GM12878 (cell line): Measurements from ENCODE around the gene BMPR2. TPM values are rescaled to one million over a fixed set of nuclear protein-coding genes. Genes with fewer than 3 reads are reported as not detected.

ENCODE experiments used
- ATAC-seq: fragments of 200-7000 bp; cut with Tn5 transposase; 3 replicates; pipeline ENCODE4 v1.9.1; 2020; ENCODE audit warnings: mild to moderate bottlenecking, moderate library complexity
- BruUV-seq: library from RNA; stranded (reverse); fragments of 400-500 nt; replicated peaks from 2 replicates; lab custom pipeline; 2021; lab: Mats Ljungman, UMichigan
- CTCF ChIA-PET: fragments of 300-600 bp; sonication (Branson Sonifier 250); formaldehyde crosslinking; extraction: SDS; loops from one replicate; lab custom pipeline; 2021; ENCODE audit warnings: inconsistent platforms; lab: Yijun Ruan, JAX
- POLR2A ChIA-PET: fragments of 350-600 bp; formaldehyde crosslinking; extraction: SDS; loops from one replicate; lab custom pipeline; 2021; ENCODE audit warnings: inconsistent platforms; lab: Charles Lee
- RAD21 ChIA-PET: fragments of 300-600 bp; sonication (Branson Sonifier 250); formaldehyde crosslinking; loops from one replicate; lab custom pipeline; 2023; ENCODE audit warnings: antibody characterized with exemption; ENCODE audit not compliant: unreplicated experiment; lab: Charles Lee
- SMC1A ChIA-PET: fragments of 300-600 bp; sonication (Branson Sonifier 250); formaldehyde crosslinking; loops from one replicate; lab custom pipeline; 2023; ENCODE audit not compliant: unreplicated experiment, uncharacterized antibody; lab: Charles Lee
- DNase-seq: peaks from one replicate; pipeline ENCODE4 v3.0.0-alpha.2; 2011; ENCODE audit warnings: low read depth, low spot score
- FAIRE-seq: peaks from 3 replicates; lab custom pipeline; 2011; peaks lifted over from hg19 to GRCh38; lab: Jason Lieb, UNC
- H2AFZ ChIP-seq: 2 replicates; pipeline ENCODE4 v1.6.0; 2011; ENCODE audit warnings: low read depth, low read length, control low read depth; ENCODE audit not compliant: control insufficient read depth
- H3K27ac ChIP-seq: 2 replicates; pipeline ENCODE4 v1.5.1; 2011; ENCODE audit warnings: control low read depth; ENCODE audit not compliant: control insufficient read depth, insufficient read depth
- H3K27me3 ChIP-seq, 2 experiments: replicated peaks in 1 of 2; 2 replicates each; pipeline versions ENCODE4 v1.6.0 to v1.6.1; 2011; ENCODE audit warnings: low read length in 1 of 2; ENCODE audit not compliant: control insufficient read depth in 2 of 2, insufficient read depth in 2 of 2
- H3K36me3 ChIP-seq, 2 experiments: 2 replicates each; pipeline ENCODE4 v1.5.1; 2011; ENCODE audit warnings: low read length in 1 of 2; ENCODE audit not compliant: control insufficient read depth in 2 of 2, insufficient read depth in 2 of 2
- H3K4me1 ChIP-seq: 2 replicates; pipeline ENCODE4 v1.6.1; 2011; ENCODE audit warnings: mild to moderate bottlenecking, low read length, moderate library complexity, mixed read lengths; ENCODE audit not compliant: control insufficient read depth, insufficient read depth
- H3K4me2 ChIP-seq: 2 replicates; pipeline ENCODE4 v1.6.0; 2011; ENCODE audit warnings: control low read depth; ENCODE audit not compliant: control insufficient read depth, insufficient read depth
- H3K4me3 ChIP-seq: fragments of 200-600 bp; sonication (generic); 2 replicates; pipeline ENCODE4 v1.5.1; 2016
- H3K79me2 ChIP-seq: 2 replicates; pipeline ENCODE4 v1.6.0; 2011; ENCODE audit warnings: low read length; ENCODE audit not compliant: control insufficient read depth, insufficient read depth
- H3K9ac ChIP-seq: 2 replicates; pipeline ENCODE4 v1.8.0; 2011; ENCODE audit warnings: low read length, control low read depth, mixed read lengths; ENCODE audit not compliant: control insufficient read depth, insufficient read depth
- H3K9me3 ChIP-seq: replicated peaks from 3 replicates; pipeline ENCODE4 v1.5.1; 2011; ENCODE audit warnings: mild to moderate bottlenecking, low read length; ENCODE audit not compliant: control insufficient read depth, insufficient read depth
- H4K20me1 ChIP-seq: 2 replicates; pipeline ENCODE4 v1.6.0; 2011; ENCODE audit not compliant: control insufficient read depth, insufficient read depth
- ASH2L ChIP-seq: fragments of 300-600, 200-600 bp; sonication (generic); IDR thresholded peaks from 2 replicates; pipeline ENCODE4 v1.6.1; 2017; ENCODE audit warnings: low read depth, mild to moderate bottlenecking, borderline replicate concordance
- BCL3 ChIP-seq: IDR thresholded peaks from 2 replicates; pipeline ENCODE4 v1.6.1; 2011; ENCODE audit warnings: borderline replicate concordance, low read depth, mild to moderate bottlenecking, moderate library complexity, low read length; ENCODE audit not compliant: insufficient read depth, poor library complexity, severe bottlenecking
- CBFB ChIP-seq: IDR thresholded peaks from 2 replicates; pipeline ENCODE4 v1.6.1; 2016; ENCODE audit warnings: antibody characterized with exemption, low read depth
- CEBPZ ChIP-seq: fragments of 150-350 bp; IDR thresholded peaks from 2 replicates; pipeline ENCODE4 v1.6.1; 2016; ENCODE audit warnings: low read depth, low read length
- EED ChIP-seq: sonication (generic); IDR thresholded peaks from 2 replicates; pipeline ENCODE4 v1.6.1; 2016; ENCODE audit warnings: antibody characterized with exemption, low read depth
- KAT2A ChIP-seq: conservative IDR thresholded peaks from 2 replicates; pipeline ENCODE4 v1.6.1; 2011; ENCODE audit warnings: low read depth, low read length; ENCODE audit not compliant: control insufficient read depth
- NBN ChIP-seq: fragments of 450-650 bp; IDR thresholded peaks from 2 replicates; pipeline ENCODE4 v1.6.1; 2016
- SIN3A ChIP-seq: IDR thresholded peaks from 2 replicates; pipeline ENCODE4 v1.6.1; 2012; ENCODE audit warnings: low read depth, low read length, improper control_type of control experiment
- ZNF207 ChIP-seq: fragments of 450-650 bp; IDR thresholded peaks from 2 replicates; pipeline ENCODE4 v1.6.1; 2014; ENCODE audit warnings: antibody characterized with exemption, mild to moderate bottlenecking, borderline replicate concordance
- WGBS: methylation state at CpG from one replicate; pipeline ENCODE4 v1.1.6; 2016; ENCODE audit warnings: low lambda C conversion rate; ENCODE audit not compliant: insufficient replicate concordance, insufficient coverage; ENCODE audit errors: missing lambda C conversion rate; 5-methylcytosine and 5-hydroxymethylcytosine counted together
- in situ Hi-C: fragments of 300-500 bp; cut with MboI; formaldehyde crosslinking; loops from 9 replicates; pipeline ENCODE4 v1.14.3; 2018; ENCODE audit warnings: mixed read lengths
- intact Hi-C: fragments of 100-400 bp; cut with micrococcal nuclease; formaldehyde crosslinking; loops from one replicate; pipeline ENCODE4 v1.14.2; 2022; ENCODE audit not compliant: unreplicated experiment
- polyA plus RNA-seq, 11 experiments: library from polyadenylated mRNA; depleted of rRNA in 4 of 11; unstranded in 6 of 11; stranded (reverse) in 5 of 11; fragments of >200 nt; fragmentation: Nextera tagmentation in 4 of 11; fragmentation: Illumina TruSeq in 1 of 11; extraction: Ambion mirVana in 4 of 11; extraction: Trizol in 1 of 11; gene quantifications; 1 replicate in 1 of 11; 2 replicates in 10 of 11; pipeline versions ENCODE4 v1.2.1 to v1.2.3, GENCODE V29; 2011 to 2016; ENCODE audit warnings: inconsistent platforms in 2 of 11, missing spikeins in 2 of 11, low read depth in 1 of 11
- total RNA-seq, 4 experiments: library from RNA; depleted of rRNA in 3 of 4; stranded (reverse); fragments of >200 nt in 3 of 4; fragmentation: Illumina TruSeq in 1 of 4; extraction: Trizol in 1 of 4; gene quantifications; 2 replicates each; pipeline versions ENCODE4 v1.2.1 to v1.2.3, GENCODE V29; 2013 to 2021

The BMPR2 gene
- total and polyA plus RNA-seq, 10 of the 15 experiments (the other 5 are each of a cell fraction or from before 2014, with no cell fraction given): 2.4 to 33.0 (median 7.1) TPM

GRCh38 chr2:202375609-202376408, at the start of gene BMPR2 (continued):
- TF ChIP-seq NBN (0 out of 2 replicates have a peak, but pooled peaks have one; percentile 55), ZNF207 (no peak), ASH2L (no peak), CBFB (peak; percentile 41; the same call in 1 of the 2 replicates), BCL3 (peak; percentile 89)

- no peak overlapping the region for H3K4me2 ChIP-seq
- H3K9me3 ChIP-seq: no peaks in the 10 kb centered on the region
Observed at GRCh38 chr2:202327858-202328257, 48.3 kb upstream of the BMPR2 start.

More at GRCh38 chr2:202327858-202328257, 48.3 kb upstream of the BMPR2 start:
- no peak overlapping the region for H3K9ac ChIP-seq
- intact Hi-C loops (no loop called here), in situ Hi-C loops (no loop called here)
- RAD21 ChIA-PET: interaction anchor here (1.4 kb wide), 1 partner anchor 11 kb away, joined by 5 read pairs; no protein-coding TSS in a partner anchor
- no peaks in the 10 kb centered on the region for H4K20me1 ChIP-seq
- POLR2A ChIA-PET: no interaction called here
- CTCF ChIA-PET: no interaction called here
- ATAC-seq: no peak
- SMC1A ChIA-PET: interaction anchor here (1.4 kb wide), 1 partner anchor 13 kb away, joined by 3 read pairs; no protein-coding TSS in a partner anchor
- BruUV-seq: no TSS peak
- no peaks in the 10 kb centered on the region for H3K79me2 ChIP-seq
- 100% methylated on average over 1 of the region's 1 CpG for WGBS
- H3K4me1 ChIP-seq: no peaks in the 10 kb centered on the region
- DNase-seq: no peak
- H3K4me3 ChIP-seq: no peak overlapping the region
- H2AFZ ChIP-seq: no peak overlapping the region
- TF ChIP-seq KAT2A (no peak), CEBPZ (no peak), SIN3A (no peak), EED (no peak)
- peaks cover 0 to 2% of the 10 kb centered on the region in 2 experiments; a peak in 3 of 4 replicates for H3K36me3 ChIP-seq
- H3K27me3 ChIP-seq: no peaks in the 10 kb centered on the region
- no peak overlapping the region for H3K27ac ChIP-seq
- no peak for FAIRE-seq
